DMS79 treated with DMSO at 0.1 percent for 48 hours (cell line): Measurements from ENCODE around the gene PIM3.
"Not testable (repeated sequence)": the region's sequence is repeated elsewhere in the genome, so short reads cannot be mapped to it uniquely, and the experiment has no call there.

Experiments used
- DNase-seq: peaks from one replicate; lab custom pipeline; 2025; lab: John Stamatoyannopoulos, UW

PIM3 gene

DNA sequence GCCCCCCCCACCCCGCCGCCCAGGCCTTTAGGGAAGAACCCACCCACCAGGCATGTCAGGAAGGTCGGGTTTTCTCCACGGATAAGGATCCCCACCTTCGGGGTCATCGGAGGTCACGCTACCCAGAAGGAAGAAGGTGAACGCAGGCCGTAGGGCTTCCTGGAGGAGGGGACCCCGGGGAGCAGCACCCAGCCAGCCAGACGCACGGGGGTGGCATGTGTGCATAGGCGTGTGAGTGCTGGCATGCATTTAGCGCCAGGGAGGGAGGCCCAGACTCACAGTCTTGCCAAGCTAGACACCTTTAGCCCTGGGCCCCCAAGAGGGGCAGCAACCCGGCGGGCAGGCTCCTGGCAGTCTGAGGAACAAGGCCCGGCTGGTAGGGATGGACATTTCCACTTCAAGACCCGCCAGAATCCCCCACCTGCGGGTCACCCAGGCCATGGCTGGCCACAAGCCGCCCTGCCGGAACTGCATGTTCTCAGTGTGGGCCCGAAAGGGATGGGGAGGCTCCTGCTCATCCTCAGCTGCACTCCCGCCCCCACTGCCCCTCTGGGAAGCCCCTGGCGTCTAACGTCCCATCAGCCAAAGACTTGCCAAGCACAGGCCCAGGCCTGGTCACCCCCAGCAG is 16.7 kb upstream of the PIM3 start:
- DNase-seq = no peak

DNA sequence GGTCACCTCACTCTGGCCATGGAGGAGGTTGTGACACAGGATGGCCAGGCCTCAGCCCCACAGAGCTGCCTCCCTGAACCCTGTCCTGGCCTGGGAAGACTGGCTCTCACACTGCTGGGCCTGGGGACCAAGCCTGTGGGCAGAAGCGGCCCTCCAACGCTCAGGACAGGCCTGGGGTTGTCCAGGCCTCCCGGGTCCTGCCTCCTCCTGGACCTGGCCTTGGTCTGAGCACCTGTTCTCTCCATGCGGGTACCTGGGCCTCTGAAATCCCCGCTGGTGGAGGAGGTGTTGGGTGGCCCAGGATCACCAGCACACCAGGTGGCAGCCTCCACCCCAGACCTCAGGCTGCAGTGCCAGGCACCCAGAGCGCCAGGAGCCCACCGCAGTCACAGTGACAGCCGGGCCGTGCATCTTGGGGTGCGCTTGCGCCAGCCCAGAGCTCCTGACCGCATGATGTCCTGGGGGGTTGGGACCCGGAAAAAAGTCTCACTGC is 16.1 kb upstream of the PIM3 start:
- no peak for DNase-seq

DNA sequence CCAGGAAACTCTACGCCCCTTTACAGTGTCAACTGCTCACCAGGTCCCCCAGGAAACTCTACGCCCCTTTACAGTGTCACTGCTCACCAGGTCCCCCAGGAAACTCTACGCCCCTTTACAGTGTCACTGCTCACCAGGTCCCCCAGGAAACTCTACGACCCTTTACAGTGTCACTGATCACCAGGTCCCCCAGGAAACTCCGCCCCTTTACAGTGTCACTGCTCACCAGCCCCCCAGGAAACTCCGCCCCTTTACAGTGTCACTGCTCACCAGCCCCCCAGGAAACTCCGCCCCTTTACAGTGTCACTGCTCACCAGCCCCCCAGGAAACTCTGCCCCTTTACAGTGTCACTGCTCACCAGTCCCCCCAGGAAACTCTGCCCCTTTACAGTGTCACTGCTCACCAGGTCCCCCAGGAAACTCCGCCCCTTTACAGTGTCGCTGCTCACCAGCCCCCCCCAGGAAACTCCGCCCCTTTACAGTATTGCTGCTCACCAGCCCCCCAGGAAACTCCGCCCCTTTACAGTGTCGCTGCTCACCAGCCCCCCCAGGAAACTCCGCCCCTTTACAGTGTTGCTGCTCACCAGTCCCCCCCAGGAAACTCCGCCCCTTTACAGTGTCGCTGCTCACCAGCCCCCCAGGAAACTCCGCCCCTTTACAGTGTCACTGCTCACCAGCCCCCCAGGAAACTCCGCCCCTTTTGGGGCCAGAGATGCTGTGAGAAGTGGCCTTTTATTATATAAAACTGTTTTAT is 15.4 kb upstream of the PIM3 start:
- DNase-seq = not testable (repeated sequence)

DNA sequence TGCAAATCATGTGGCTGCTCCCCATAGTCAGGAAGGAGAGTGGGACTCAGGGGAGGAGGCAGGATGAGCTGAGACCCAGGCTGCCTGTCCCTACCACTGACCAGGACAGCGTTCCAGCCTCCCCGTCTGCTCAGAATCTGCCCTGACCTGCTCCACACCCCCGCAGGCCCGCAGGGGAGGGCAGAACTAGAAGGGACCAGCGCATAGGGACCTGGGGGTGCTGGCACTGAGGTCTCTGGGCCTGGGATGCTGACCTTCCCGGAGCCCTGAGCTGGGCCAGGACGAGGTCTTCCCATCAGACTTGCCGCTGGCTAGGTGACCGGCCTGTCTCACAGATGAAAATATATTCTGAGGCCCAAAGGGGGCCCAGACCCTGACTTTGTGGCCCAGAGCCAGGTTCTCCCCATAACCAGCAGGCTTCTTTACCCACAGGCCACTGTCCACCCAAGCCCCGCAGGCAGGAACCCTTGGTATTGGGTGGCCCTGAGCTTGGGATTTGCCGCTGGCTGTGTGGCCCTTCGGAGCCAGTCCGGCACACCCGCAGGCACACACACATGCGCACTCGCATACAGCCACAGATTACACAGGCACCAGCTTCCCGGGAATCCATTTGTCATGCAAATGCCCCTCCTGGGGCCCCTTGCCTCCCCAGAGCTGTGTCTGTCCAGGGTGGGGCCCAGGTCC is 13.8 kb upstream of the PIM3 start:
- no peak for DNase-seq

DNA sequence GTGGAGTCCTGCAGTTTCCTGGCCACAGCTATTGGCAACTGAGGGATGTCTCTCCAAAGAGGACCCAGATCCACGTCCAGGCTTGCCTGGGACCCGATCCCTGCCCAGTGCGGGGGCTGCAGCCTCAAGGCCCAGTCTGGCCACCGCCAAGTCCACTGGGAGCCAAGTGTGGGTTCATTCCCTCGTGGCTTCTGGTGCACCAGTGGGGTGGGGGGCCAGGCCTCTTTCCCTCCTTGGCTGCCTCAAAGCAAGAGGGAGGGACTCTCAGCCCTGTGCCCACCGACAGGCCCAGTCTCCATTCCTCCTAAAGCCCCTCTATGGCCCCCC is 13.3 kb upstream of the PIM3 start:
- DNase-seq = no peak

DNA sequence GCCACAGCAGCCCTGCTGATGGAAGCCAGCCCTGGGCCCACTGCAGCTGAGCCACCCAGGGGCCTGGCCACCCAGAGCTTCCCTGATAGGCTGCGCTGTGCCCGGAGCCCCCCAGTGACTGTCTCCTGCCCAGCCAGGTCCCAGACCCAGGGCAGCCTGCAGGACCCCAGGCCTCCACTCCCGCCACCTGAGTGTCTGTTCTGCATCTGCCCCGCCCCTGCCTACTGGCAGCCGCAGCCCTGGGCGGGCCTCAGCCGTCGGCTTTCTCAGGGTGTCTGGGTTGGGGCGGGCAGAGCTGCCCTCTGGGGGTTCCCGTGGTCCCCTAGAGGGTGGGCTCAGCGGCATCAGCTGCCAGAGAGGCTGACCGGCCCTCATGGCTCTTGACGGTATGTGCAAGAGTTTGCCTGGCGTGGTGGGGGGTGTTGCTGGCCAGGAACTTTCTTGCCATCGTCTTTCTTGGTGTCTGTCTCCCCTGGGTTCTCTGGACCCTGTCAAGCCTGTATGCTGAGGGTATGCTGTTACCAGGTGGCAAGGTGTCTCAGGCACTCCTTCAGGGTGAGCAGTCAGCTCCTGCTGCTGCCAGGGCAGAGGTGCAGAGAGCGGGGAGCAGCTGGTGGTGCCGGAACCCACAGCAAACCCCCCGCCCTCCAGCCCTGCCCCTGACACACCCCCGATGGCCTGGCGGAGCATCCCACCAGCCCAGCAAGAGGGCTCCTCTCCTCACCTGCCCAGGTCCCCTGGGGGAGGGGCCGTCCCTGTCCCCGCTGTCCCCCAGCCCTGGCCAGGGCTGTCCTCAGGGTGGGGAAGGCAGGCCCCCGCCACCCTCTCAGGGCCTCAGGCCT is 12.2 kb upstream of the PIM3 start:
- no peak for DNase-seq

DNA sequence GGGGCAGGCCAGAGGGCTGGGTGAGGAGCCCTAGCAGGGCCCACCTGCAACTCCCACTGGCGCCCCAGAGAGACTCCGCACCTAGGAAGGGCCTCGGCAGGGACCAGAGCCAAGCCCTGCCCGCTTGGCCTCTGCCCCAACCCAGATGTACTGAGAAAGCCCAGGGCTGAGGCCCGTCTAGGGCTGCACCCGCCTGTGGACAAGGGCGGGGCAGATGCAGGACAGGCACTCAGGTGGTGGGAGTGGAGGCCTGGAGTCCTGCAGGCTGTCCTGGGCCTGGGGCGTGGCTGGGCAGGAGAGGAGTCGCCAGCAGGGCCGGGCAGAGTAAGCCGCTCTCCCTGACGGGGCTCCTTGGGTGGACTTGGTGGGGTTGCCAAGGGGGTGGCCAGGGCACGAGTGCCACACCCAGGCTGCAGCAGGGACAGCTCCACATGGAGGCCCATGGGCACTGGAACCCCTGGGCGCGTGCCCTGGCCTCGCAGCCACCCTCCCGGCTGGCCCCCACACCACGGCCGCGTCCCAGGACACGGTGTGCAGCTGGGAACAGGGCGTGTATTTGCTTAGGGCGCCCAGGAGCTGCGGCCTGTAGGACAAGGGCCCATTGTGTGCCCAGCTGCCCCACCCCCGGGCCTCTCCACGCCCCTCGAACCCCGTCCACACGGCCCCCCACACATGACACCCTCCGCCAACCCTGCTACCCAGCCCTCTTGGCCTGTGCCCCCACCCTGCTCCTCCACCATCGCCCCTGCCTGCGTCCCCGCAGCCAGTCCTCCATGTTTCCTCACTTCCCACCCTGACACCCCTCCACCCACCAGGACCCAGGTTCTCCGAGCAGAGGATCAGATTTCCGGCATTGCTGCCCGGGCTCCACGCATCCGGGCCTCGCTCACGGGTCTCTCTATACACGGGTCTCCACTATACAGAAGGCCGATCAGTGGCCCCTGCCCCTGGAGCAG is 11.3 kb upstream of the PIM3 start:
- no peak for DNase-seq

DNA sequence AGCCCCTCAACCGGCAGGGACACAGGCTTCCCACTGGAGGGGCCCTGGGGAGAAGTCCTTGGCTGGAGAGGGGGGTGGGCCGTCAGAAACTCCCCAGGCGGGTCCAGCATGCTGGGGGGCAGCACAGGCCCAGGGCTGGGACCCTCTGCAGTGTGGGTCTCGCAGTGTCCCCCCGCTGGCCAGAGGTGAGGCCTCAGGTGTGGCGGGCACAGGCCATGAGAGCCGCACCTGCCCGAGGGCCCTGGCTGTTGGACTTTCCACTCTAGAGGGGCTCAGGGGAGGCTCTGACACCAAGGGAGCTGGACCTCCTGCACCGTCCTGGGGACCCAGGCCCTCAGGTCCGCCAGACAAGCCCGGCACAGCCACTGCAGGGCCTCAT is 10.7 kb upstream of the PIM3 start:
- no peak for DNase-seq

DNA sequence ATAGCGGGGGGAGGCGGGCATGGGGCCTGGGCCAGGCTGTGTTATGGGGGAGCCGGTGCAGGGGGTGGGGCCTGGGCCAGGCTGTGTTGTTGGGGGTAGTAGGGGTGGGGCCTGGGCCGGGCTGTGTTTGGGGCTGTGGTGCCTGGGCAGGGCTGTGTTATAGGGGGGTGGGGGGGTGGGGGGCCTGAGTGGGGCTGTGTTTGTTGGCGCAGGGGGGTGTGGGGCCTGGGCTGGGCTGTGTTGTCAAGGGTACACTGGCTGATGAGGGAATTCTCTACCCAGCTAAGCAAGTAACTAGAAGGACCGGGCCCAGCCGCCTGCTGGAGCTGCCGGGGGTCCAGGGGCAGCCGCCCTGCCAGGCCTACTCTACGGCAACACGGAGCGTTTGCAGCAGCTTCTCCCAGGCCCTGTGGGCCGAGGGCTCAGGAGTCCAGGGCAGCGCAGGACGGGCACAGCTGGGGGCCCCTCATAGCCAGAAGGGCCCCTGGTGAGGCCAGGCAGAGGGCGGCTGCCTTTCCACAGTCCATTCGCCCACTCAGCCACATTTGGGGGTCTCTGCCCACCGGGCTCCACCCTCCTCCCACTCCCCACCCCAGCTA is 10.1 kb upstream of the PIM3 start:
- DNase-seq = no peak

DNA sequence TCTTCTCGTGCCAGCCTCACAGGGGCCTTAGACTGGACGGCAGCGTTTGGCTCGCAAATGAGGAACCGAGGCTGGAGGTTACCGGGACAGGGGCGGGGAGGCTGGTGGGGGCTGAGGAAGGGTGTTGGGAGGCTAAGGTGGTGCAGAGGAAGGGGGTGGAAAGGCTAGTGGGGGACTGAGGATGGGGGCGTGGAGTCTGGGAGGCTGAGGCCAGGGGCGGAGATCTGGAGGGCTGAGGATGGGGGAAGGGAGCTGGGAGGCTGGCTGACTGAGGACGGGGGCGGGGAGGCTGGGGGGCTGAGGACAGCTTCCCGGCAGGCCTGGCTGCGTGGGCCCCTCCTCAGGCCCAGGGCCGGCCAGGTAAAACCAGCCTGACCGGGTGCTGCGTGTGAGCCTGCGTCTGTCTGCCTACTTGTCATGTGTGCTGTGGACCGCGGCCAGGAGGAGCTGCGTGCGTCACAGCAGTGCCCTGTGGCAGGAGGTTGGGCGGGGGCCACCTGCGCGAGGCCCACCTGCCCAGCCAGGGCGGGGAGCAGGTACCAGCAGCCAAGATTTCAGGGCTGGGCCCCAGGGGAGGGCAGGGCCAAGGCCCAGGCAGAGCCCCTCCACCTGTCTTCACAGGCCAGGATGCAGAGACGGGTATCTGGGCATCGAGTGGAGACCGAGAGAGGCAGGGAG is 9.4 kb upstream of the PIM3 start:
- DNase-seq = peak; percentile 65

DNA sequence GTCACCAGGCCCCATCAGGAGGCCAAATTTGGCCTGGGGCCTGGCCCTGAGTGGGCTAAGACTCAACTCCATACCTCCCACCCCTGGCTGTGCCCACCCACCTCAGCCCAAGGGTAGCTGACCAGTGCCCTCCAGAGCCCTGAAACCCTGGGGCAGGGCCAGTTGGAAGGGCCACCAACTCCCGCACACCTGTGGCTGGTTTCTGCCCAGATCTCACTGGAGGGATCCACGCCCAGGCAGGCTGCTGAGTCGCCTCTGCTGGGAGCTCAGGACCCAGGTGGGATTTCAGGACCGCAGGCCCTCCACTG is 8.9 kb upstream of the PIM3 start:
- no peak for DNase-seq

DNA sequence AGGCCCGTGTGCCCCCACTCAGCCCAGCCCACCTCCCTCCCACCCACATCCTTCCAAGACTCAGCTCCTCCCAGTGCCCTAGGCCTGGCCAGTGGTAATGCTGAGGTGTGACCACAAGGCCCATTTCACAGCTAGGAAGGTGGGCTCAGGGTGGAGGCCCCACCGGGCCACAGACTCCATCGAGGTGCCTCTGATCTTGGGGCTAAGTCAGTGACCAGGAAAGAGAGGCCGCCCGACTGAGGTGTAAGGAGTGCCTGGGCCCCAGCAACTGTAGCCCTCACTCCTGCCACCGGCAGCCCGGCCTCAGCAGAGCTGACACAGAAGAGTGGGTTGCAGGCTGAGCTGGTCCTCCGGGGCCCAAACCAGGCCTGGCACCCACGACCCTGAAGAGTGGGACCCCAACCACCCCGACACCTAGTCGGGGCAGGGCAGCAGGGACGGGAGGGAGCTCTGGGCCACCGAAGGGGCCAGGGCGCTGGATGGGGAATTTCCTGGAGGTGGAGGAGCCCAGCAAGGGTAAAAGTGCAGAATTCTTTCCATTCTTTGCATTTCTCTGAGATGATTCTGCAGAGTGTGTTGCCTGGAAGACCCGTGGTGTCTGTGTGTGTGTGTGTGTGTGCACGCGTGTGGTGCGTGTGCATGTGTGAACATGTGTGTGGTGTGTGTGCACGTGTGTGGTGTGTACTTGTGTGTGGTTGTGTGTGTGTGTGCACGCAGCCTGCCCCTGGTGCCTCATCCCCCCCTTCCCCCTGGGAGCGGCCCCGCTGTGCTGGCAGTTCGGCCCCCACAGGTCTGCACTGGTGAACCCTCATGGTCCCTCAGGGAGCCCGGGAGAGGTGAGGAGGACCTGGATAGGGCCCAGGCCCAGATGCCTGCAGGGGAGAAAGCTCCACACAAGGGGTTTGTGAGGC is 8.3 kb upstream of the PIM3 start:
- no peak for DNase-seq

DNA sequence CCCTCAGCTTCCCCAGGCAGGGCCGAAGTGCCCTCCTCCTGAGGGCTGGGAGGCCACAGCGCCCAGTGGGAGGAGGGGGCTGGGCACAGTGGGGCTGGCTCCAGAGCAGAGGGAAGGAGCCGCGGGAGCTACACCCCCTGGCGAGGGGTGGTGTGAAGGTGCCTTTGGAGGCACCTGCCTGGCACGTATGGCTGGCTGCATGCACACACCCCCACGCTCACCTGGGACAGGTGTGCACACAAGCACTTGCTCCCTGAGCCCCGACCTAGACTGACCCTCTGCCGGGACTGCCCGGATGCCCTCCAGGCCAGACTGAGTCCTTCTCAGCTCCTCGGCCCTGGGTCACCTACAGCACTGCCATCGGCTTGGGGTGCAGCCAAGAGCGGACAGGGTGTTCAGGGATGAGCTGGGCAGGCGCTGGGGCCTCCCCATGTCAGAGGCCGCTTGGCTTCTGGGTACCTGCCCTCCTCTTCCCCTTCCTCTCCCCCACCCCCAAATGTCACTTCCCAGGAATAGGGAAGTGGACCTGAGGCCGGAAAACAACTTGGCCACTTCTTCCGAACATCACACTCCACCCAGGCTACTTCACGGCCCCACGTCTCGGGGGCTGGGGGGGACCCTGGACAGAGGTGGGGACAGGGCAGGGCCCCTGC is 7.4 kb upstream of the PIM3 start:
- no peak for DNase-seq

DNA sequence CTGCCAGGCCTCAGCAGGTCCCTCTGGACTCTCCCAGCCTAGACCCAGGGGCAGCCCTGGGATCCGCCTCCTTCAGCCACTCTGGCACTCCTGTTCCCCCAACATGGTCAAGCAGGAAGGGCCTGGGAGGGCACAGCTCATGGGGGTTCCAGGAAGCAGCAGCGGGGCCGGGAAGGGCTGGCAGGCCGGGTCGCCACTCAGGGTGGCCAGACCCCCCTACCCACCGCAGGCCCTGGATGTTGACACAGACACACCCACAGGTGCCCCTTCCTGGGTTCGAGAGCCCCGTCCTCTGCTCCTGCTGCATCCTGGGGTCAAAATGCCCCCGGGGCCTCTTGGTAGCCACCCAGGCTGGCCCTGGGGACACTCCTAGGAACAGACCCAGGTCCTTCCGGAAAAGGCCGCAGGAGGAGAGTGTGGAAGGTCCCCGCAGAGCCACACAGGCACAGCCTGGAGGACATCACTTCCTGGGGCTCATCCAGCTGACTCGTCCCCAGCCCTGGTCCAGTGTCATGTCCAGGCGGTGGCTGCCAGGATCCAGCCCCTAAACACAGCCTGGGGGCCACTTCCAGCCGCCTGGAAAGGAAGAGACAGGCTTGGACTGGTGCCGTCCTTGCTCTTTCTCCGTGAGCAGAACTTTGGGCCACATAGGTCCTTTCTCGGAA is 6.8 kb upstream of the PIM3 start:
- no peak for DNase-seq

DNA sequence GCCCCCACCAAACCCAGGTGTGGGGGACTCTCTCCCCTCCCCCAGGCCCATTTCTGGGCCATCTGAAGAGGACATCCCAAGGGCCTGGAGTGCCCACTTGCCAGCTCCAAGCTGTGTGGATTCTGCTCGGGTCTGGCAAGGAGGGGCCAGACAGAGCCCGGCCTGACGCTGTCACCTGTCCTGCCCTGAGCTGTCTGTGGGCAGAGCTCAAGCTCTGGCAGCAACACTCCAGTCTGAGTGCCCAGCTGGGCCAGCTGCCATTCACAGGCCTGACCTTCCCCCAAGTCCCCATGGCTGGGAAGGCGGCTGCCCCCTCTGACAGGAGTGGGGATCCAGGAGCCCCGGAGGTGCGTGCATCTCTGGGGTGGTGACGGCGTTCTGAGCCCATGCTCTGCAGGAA is 6.2 kb upstream of the PIM3 start:
- DNase-seq = no peak

DNA sequence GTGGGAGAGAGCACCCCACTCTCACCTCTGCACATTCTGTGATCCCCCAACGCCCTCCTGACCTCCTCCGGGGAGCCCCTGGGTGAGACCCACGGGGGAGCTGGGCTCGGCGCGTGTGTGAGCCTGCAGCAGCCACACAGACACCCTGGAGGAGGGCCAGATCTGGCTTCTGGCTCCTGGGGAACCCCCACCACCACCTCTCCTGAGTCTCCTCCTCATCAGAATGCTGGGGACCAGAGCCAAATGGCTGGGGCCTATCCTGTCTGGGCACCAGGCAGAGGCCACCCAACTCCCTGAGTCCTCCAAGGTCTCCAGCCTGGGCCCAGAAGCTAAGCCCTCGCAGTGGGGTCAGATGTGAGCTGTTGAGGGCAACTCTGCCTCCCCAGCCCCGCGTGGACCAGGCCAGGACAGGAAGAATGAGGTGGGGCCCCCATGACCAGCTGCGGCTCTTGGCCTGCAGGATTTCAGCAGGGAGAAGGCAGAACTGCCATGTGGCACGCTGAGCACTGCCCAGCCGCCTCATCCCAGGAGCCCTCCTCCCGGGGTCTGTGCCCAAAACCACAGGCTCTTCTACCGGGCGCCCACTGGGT is 5.5 kb upstream of the PIM3 start:
- no peak for DNase-seq

DNA sequence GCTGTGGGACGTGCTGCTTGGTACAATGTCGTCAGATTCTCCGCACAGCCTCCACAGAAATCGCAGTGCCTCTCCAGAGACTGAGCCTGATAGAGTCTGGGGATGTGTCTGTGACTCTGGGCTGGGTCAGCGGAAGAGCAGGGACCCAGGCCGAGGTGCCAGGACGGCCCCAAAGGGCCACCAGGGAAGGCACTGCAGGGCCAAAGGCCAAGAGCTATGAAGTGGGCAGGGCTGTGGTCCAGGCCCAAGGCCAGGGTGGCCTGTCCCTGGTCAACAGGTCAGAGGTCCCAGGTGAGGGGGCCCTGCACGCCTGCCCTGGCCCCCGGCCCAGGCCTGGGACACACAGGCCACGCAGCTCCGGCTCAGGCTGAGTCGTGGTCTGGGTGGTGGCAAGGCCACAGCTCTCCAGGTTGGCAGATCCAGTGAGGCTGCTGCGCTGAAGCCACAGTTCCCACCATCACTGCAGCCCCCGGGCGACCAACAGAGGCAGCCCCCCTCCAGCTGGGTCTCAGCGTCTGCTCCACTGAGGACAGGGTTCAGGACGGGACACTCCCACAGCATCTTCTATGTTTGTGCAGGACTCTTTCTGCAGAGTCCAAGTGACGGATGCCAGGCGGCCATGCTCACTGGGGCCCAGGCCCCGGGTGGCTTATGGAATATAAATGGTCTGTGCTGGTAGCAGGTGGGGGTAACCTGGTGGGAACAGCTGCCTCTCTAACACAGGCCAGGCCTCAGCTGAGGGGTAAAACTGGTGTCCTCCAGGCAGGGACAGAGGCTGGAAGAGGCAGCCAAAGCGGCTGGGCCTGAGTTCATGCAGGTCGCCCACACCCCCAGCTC is 4.8 kb upstream of the PIM3 start:
- no peak for DNase-seq
